CD4-positive, alpha-beta T cell treated with Interferon alpha-2 for 1 hour (primary cell): ENCODE measurements around the gene CFAP20DC.
"Not testable (repeated sequence)": the region's sequence is repeated elsewhere in the genome, so short reads cannot be mapped to it uniquely, and the experiment has no call there.

Experiments used
- DNase-seq, 2 donors: peaks; one replicate each; pipeline ENCODE4 v3.0.0-alpha.2; 2020 to 2022

CFAP20DC gene

GRCh38 chr3:58864480-58864879 lies 185.3 kb downstream of the CFAP20DC start:
- DNase-seq = no peak

GRCh38 chr3:58863206-58863605 lies 186.6 kb downstream of the CFAP20DC start:
- DNase-seq = no peak

GRCh38 chr3:58861551-58861950 lies 188.3 kb downstream of the CFAP20DC start:
- DNase-seq = no peak

GRCh38 chr3:58858126-58858525 lies 191.7 kb downstream of the CFAP20DC start:
- DNase-seq = no peak

- DNase-seq = no peak
These were observed 192.4 kb downstream of the CFAP20DC start for GRCh38 chr3:58857402-58857801.

GRCh38 chr3:58848826-58849225 lies 201.0 kb downstream of the CFAP20DC start:
- no peak for DNase-seq

GRCh38 chr3:58842050-58842747 lies 207.6 kb downstream of the CFAP20DC start:
- not testable (repeated sequence) for DNase-seq

GRCh38 chr3:58840949-58841348 lies 208.9 kb downstream of the CFAP20DC start:
- DNase-seq = no peak

GRCh38 chr3:58839964-58840363 lies 209.9 kb downstream of the CFAP20DC start:
- DNase-seq = no peak

GRCh38 chr3:58839187-58839586 lies 210.6 kb downstream of the CFAP20DC start:
- no peak for DNase-seq

GRCh38 chr3:58837856-58838255 lies 212.0 kb downstream of the CFAP20DC start:
- no peak for DNase-seq

- DNase-seq = no peak
These were observed 212.5 kb downstream of the CFAP20DC start for GRCh38 chr3:58837141-58837843.

GRCh38 chr3:58835086-58835485 lies 214.7 kb downstream of the CFAP20DC start:
- DNase-seq = no peak

- no peak for DNase-seq
These were observed 216.3 kb downstream of the CFAP20DC start for GRCh38 chr3:58833491-58833890.

- DNase-seq = no peak
These were observed 220.4 kb downstream of the CFAP20DC start for GRCh38 chr3:58829321-58830000.

- no peak for DNase-seq
These were observed 225.0 kb downstream of the CFAP20DC start for GRCh38 chr3:58824777-58825176.

GRCh38 chr3:58824285-58824684 lies 225.5 kb downstream of the CFAP20DC start:
- peak in 1 of 2 donors; percentile 24 for DNase-seq

GRCh38 chr3:58806551-58807244 lies 243.1 kb downstream of the CFAP20DC start:
- DNase-seq = not testable (repeated sequence)

GRCh38 chr3:58804914-58805313 lies 244.9 kb downstream of the CFAP20DC start:
- no peak for DNase-seq

GRCh38 chr3:58801541-58801940 lies 248.3 kb downstream of the CFAP20DC start:
- no peak for DNase-seq

GRCh38 chr3:58800940-58801339 lies 248.9 kb downstream of the CFAP20DC start:
- DNase-seq = no peak

- DNase-seq = no peak
These were observed 249.8 kb downstream of the CFAP20DC start for GRCh38 chr3:58800032-58800431.

- DNase-seq = no peak
These were observed 250.6 kb downstream of the CFAP20DC start for GRCh38 chr3:58799271-58799670.
